Stimulated activated memory B cell treated with anti-CD40 and anti-IgM and Interleukin-4, amounts not matched to agents 10 μg/mL and 1 μg/mL and 100 μg/mL, for 72 hours (primary cell): ENCODE results near the gene PDLIM1.
A peak's percentile ranks its signal among the peaks of the same experiment; 100 is the strongest.

Experiments
- ATAC-seq: fragments of 150-1000 bp; cut with Tn5 transposase; 2 replicates; pipeline ENCODE4 v1.10.0; 2021
- H3K27ac Mint-ChIP-seq: one replicate; pipeline ENCODE4 v1.8.0; 2022; ENCODE audit warnings: mild to moderate bottlenecking, mixed read lengths
- H3K27me3 Mint-ChIP-seq: one replicate; pipeline ENCODE4 v1.8.0; 2022; ENCODE audit warnings: mixed read lengths
- H3K36me3 Mint-ChIP-seq: one replicate; pipeline ENCODE4 v1.8.0; 2022; ENCODE audit warnings: mixed read lengths
- H3K4me1 Mint-ChIP-seq: one replicate; pipeline ENCODE4 v1.8.0; 2022; ENCODE audit warnings: mixed read lengths
- H3K4me3 Mint-ChIP-seq: one replicate; pipeline ENCODE4 v1.8.0; 2022; ENCODE audit warnings: mild to moderate bottlenecking, moderate library complexity, mixed read lengths
- H3K9me3 Mint-ChIP-seq: one replicate; pipeline ENCODE4 v1.8.0; 2022; ENCODE audit warnings: mixed read lengths

The PDLIM1 gene

GRCh38 chr10:95325863-95326262 is 35.1 kb upstream of the PDLIM1 start:
- Mint-ChIP-seq H3K27me3 (no peaks in the 10 kb centered on the region), H3K9me3 (no peaks in the 10 kb centered on the region), H3K4me3 (no peak overlapping the region), H3K36me3 (no peaks in the 10 kb centered on the region), H3K4me1 (peaks cover 6% of the 10 kb centered on the region), H3K27ac (no peak overlapping the region)
- ATAC-seq, result no peak

DNA sequence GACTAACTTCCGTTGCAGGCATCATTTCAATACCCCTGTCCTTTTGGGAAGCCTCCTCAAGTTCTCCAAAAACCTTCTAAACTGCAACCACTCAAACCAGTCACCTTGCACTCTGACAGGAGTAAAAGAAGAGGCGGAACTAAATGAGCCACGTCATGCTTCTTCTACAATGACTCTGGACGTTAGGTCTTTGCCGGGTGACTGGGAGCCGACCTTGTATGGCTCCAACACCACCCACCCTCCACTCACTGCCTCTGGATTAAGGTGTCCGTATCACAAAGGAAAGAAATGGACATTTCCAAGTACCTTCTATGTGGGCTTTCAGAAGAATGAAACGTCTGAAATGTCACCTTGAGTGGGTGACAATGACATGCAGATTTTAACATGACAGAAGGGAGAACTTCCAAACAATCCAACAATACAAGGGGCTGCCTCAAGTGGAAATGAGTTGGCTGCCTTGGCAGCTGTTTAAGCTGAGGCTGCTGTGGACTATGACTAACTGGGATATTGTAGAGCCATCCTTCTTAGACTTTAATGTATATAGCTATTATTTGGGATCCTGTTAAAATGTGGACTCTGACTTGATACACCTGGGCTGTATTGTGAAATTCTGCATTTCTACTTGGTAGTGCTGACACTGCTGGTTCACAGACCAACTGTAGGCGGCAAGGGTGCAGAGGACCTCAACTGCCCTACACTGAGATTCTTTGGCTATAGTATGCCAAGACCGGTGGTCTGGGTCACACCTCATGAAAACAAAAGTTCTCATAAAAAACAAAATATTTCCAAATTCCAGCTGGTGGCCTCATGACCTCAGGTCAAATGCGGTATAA is 33.8 kb upstream of the PDLIM1 start:
- Mint-ChIP-seq H3K27me3 (no peaks in the 10 kb centered on the region), H3K4me3 (no peak overlapping the region), H3K36me3 (no peaks in the 10 kb centered on the region), H3K4me1 (peaks cover 6% of the 10 kb centered on the region), H3K9me3 (no peaks in the 10 kb centered on the region), H3K27ac (no peak overlapping the region)
- no peak for ATAC-seq

DNA sequence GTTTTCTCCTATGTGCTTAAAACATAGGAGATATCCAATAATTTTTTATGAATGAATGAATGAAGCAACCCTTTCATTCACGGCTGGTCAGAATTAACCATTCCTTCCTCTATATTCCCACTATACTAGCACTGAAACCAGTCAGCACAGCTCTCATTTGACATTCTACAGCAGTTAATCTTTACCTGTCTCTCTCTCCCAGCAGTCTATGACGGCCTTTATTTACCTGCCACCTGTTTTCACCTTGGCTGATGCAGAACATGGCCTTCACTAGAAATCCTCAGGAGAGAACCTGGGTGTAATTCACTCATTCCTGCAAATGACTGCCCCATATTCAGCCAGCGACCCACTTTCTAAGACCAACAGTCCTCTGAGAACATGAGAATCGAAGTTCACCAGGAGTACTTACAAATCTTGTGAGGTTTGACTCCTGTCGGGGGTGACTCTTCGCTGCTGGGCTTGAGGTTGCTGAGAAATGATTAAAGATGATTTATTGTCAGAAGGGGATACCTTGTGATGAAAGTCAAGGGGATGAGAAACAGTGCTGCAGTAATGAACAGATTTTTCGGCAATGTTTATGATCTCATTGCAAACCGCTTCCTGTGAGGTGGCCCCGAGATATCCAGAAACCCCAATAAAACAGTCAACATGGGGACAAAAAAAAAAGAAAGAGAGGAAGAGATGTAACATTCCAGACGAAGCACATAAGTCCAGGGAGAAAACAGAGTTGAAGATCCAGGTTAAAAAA is 30.9 kb upstream of the PDLIM1 start:
- Mint-ChIP-seq H3K36me3 (no peaks in the 10 kb centered on the region), H3K27ac (no peak overlapping the region), H3K4me1 (peaks cover 6% of the 10 kb centered on the region), H3K9me3 (no peaks in the 10 kb centered on the region), H3K27me3 (no peaks in the 10 kb centered on the region), H3K4me3 (no peak overlapping the region)
- ATAC-seq, result no peak

GRCh38 chr10:95319239-95319638 is 28.4 kb upstream of the PDLIM1 start:
- Mint-ChIP-seq H3K36me3 (no peaks in the 10 kb centered on the region), H3K27ac (no peak overlapping the region), H3K27me3 (no peaks in the 10 kb centered on the region), H3K4me1 (peaks cover 6% of the 10 kb centered on the region), H3K9me3 (no peaks in the 10 kb centered on the region), H3K4me3 (no peak overlapping the region)
- ATAC-seq, result no peak

DNA sequence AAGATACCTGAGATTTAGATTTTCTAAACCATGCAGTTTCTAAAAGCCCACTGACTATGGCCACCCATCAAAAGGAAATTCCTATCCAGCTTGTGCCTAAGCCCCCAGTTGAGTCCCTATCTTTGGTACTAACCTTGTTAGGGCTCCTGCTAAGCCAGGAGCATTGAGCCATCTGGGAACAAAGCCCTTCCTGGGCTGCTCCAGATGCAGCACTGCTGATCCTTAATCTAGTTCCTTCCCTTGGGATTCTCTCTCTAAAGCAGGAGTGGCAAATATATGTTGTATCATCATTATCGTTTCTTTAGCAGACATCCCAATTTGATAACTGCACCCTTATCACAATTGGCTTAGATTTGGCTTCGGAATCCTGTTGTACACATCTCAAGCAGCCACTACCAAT is 24.7 kb upstream of the PDLIM1 start:
- H3K4me3 Mint-ChIP-seq, result no peak overlapping the region

DNA sequence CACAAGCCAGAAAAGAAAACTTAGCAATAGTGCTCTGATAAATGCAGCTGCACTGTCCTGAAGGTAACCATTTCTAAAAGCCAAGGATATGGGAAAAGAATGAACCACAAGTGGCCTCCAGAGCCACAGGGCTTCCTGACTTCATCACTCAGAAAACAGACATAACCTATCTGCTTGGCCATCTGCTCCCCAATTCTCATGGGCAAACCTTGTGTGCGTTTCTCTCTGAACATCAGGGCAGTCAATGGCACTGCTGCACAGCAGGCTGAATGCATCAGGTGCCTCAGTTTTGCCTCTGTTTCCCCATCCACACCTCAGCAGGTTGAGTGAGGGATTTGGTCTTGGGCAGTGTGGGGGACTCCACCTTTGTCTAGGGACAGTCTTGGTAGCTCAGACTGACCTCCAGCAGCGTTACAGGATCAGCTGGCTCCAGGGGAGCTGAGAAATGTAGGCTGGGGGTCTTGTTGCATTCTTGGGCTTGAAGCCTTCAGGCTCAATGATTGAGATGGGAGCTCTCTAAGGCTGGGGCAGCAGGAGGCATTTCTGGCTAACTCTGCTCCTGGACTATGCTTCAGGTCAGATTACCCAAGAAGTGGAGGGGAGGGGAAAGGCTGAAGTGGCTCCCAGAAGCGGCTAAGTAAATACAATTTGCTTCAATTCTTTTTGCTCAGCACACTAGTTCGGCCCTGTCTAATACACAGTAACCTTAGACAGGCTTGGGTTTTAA is 23.6 kb upstream of the PDLIM1 start:
- Mint-ChIP-seq H3K9me3 (no peaks in the 10 kb centered on the region), H3K4me1 (peaks cover 16% of the 10 kb centered on the region), H3K36me3 (no peaks in the 10 kb centered on the region), H3K27ac (no peak overlapping the region), H3K4me3 (no peak overlapping the region), H3K27me3 (no peaks in the 10 kb centered on the region)
- no peak for ATAC-seq

More for the DNA sequence above, 24.7 kb upstream of the PDLIM1 start:
- no peaks in the 10 kb centered on the region for H3K9me3 Mint-ChIP-seq
- H3K27me3 Mint-ChIP-seq, result no peaks in the 10 kb centered on the region
- H3K4me1 Mint-ChIP-seq, result peaks cover 5% of the 10 kb centered on the region
- no peak overlapping the region for H3K27ac Mint-ChIP-seq
- H3K36me3 Mint-ChIP-seq, result no peaks in the 10 kb centered on the region
- ATAC-seq, result no peak

- H3K36me3 Mint-ChIP-seq, result no peaks in the 10 kb centered on the region
- H3K27me3 Mint-ChIP-seq, result no peaks in the 10 kb centered on the region
- no peak overlapping the region for H3K27ac Mint-ChIP-seq
- ATAC-seq, result no peak
- peaks cover 25% of the 10 kb centered on the region for H3K4me1 Mint-ChIP-seq
- H3K4me3 Mint-ChIP-seq, result no peak overlapping the region
- no peaks in the 10 kb centered on the region for H3K9me3 Mint-ChIP-seq
Observed at GRCh38 chr10:95312986-95313495, 22.2 kb upstream of the PDLIM1 start.

GRCh38 chr10:95312257-95312656 is 21.5 kb upstream of the PDLIM1 start:
- H3K36me3 Mint-ChIP-seq, result no peaks in the 10 kb centered on the region
- no peak overlapping the region for H3K4me3 Mint-ChIP-seq
- no peaks in the 10 kb centered on the region for H3K9me3 Mint-ChIP-seq
- no peaks in the 10 kb centered on the region for H3K27me3 Mint-ChIP-seq
- H3K4me1 Mint-ChIP-seq, result peaks cover 25% of the 10 kb centered on the region
- no peak overlapping the region for H3K27ac Mint-ChIP-seq
- no peak for ATAC-seq

- Mint-ChIP-seq H3K9me3 (no peaks in the 10 kb centered on the region), H3K4me3 (peak overlapping the region; percentile 58), H3K36me3 (no peaks in the 10 kb centered on the region), H3K4me1 (peaks cover 25% of the 10 kb centered on the region), H3K27ac (peak overlapping the region; percentile 83), H3K27me3 (no peaks in the 10 kb centered on the region)
- ATAC-seq, result no peak
Observed at GRCh38 chr10:95309958-95310357, 19.2 kb upstream of the PDLIM1 start.

- Mint-ChIP-seq H3K27ac (no peak overlapping the region), H3K36me3 (no peaks in the 10 kb centered on the region)
- no peak for ATAC-seq
Observed at GRCh38 chr10:95308389-95309302, 17.8 kb upstream of the PDLIM1 start.

GRCh38 chr10:95306851-95307250 is 16.0 kb upstream of the PDLIM1 start:
- Mint-ChIP-seq H3K27me3 (no peaks in the 10 kb centered on the region), H3K4me1 (peaks cover 25% of the 10 kb centered on the region), H3K36me3 (no peaks in the 10 kb centered on the region), H3K9me3 (no peaks in the 10 kb centered on the region), H3K27ac (no peak overlapping the region), H3K4me3 (no peak overlapping the region)
- no peak for ATAC-seq

More at GRCh38 chr10:95308389-95309302, 17.8 kb upstream of the PDLIM1 start:
- Mint-ChIP-seq H3K4me1 (peaks cover 25% of the 10 kb centered on the region), H3K4me3 (no peak overlapping the region), H3K27me3 (no peaks in the 10 kb centered on the region), H3K9me3 (no peaks in the 10 kb centered on the region)

DNA sequence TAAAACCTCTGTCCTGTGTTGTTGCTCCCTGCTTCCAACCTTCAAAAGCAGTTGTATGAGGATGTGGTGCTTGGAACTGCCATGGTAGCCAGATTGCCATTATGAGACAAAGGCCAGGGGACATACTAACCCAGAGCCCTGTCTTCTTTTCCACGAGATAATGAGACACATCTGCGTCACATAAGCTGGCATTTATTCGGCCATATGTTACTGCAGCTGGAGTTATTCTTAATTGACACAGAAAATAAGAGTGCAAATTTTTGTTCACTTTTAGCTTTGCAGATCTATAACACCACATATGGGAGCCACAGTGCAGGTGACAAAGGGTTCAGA is 15.5 kb upstream of the PDLIM1 start:
- Mint-ChIP-seq H3K4me1 (peaks cover 25% of the 10 kb centered on the region), H3K9me3 (no peaks in the 10 kb centered on the region), H3K36me3 (no peaks in the 10 kb centered on the region), H3K27me3 (no peaks in the 10 kb centered on the region), H3K27ac (no peak overlapping the region), H3K4me3 (no peak overlapping the region)
- no peak for ATAC-seq

DNA sequence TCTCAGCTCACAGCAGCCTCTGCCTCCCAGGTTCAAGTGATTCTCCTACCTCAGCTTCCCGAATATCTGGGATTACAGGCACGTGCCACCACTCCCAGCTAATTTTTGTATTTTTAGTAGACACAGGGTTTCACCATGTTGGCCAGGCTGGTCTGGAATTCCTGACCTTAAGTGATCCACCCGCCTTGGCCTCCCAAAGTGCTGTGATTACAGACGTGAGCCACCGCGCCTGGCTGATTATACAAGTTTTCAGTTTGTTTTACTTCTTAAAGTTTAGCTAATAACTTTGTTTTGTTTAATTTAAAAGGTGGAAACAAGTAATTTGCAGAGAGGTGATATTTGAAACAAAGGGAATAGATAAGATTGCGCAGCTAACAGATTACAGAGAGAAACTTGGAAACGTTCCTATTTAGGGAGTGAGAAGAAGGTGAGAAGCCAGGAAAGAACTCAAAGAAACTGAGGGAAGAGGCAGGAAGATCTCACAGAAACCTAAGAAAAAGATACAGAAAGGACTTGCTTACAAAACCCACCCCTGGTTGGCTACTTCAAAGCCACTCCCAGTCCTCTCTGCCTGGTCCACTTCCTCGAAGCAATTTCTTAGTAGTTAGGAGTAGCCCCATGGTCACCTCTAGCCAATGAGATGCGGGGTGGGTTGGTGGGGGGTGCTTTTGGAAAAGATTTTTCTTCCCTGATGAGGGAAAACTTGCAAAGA is 15.0 kb upstream of the PDLIM1 start:
- Mint-ChIP-seq H3K36me3 (no peaks in the 10 kb centered on the region), H3K27ac (no peak overlapping the region), H3K9me3 (no peaks in the 10 kb centered on the region), H3K4me3 (no peak overlapping the region), H3K27me3 (no peaks in the 10 kb centered on the region), H3K4me1 (peaks cover 23% of the 10 kb centered on the region)
- ATAC-seq, result no peak

GRCh38 chr10:95304976-95305375 is 14.2 kb upstream of the PDLIM1 start:
- ATAC-seq, result no peak
- H3K36me3 Mint-ChIP-seq, result no peaks in the 10 kb centered on the region
- H3K4me3 Mint-ChIP-seq, result no peak overlapping the region
- no peaks in the 10 kb centered on the region for H3K27me3 Mint-ChIP-seq
- no peak overlapping the region for H3K27ac Mint-ChIP-seq
- H3K9me3 Mint-ChIP-seq, result no peaks in the 10 kb centered on the region
- H3K4me1 Mint-ChIP-seq, result peaks cover 15% of the 10 kb centered on the region
